Measurements from ENCODE around the gene HRAS.

The HRAS gene

GRCh38 chr11:534396-535209 lies 773 bp downstream of the HRAS start:
- ChIA-PET CTCF (no interaction called here), POLR2A (interaction anchor here (0.6 to 1.7 kb wide), 4 partner anchors 10 to 33 kb away, joined by 3 to 6 read pairs (median 3); no protein-coding TSS in a partner anchor)
- DNase-seq (ENCODE audit: extremely low spot score): peak; percentile 27
- TF ChIP-seq SP1 (IDR thresholded peaks at IDR 0.05) (no peak), HDGF (IDR thresholded peaks at IDR 0.05; ENCODE audit: borderline replicate concordance) (no peak), ARNT (IDR thresholded peaks at IDR 0.05) (no peak), FOXM1 (IDR thresholded peaks at IDR 0.05; ENCODE audit: borderline replicate concordance) (no peak)

- POLR2A ChIA-PET: interaction anchor here (1.1 kb wide), 1 partner anchor 27 kb away, joined by 3 read pairs; no protein-coding TSS in a partner anchor
- DNase-seq (ENCODE audit: extremely low spot score): no peak
- no peak for TF ChIP-seq ELF4 (IDR thresholded peaks at IDR 0.05)
- no peak for TF ChIP-seq ARNT (IDR thresholded peaks at IDR 0.05)
- no peak for TF ChIP-seq FOXK2 (IDR thresholded peaks at IDR 0.05)
- TF ChIP-seq ZNF384 (IDR thresholded peaks at IDR 0.05): no peak
- no peak for TF ChIP-seq LEF1 (IDR thresholded peaks at IDR 0.05; ENCODE audit: borderline replicate concordance)
- no peak for TF ChIP-seq L3MBTL2 (conservative IDR thresholded peaks at IDR 0.05)
- no peak for TF ChIP-seq PKNOX1 (IDR thresholded peaks at IDR 0.05)
- TF ChIP-seq NFRKB (IDR thresholded peaks at IDR 0.05): no peak
- no peak for TF ChIP-seq SUZ12 (IDR thresholded peaks at IDR 0.05)
- no peak for TF ChIP-seq CTBP1 (IDR thresholded peaks at IDR 0.05; ENCODE audit: borderline replicate concordance)
- no peak for TF ChIP-seq SP1 (IDR thresholded peaks at IDR 0.05)
- no peak for TF ChIP-seq FOXM1 (IDR thresholded peaks at IDR 0.05; ENCODE audit: borderline replicate concordance)
- TF ChIP-seq HDGF (IDR thresholded peaks at IDR 0.05; ENCODE audit: borderline replicate concordance): no peak
- TF ChIP-seq TARDBP (IDR thresholded peaks at IDR 0.05): no peak
- CTCF ChIA-PET: no interaction called here
These were observed 1.6 kb downstream of the HRAS start for GRCh38 chr11:533586-534395.

GRCh38 chr11:532986-533585 lies 2.3 kb downstream of the HRAS start:
- ChIA-PET CTCF (no interaction called here), POLR2A (interaction anchor here (1.1 kb wide), 1 partner anchor 26 kb away, joined by 4 read pairs; the partner anchor contains the start of gene RNH1)
- DNase-seq (ENCODE audit: extremely low spot score): no peak
- TF ChIP-seq SUZ12 (IDR thresholded peaks at IDR 0.05) (no peak), BHLHE40 (IDR thresholded peaks at IDR 0.05; ENCODE audit: borderline replicate concordance) (no peak), TARDBP (IDR thresholded peaks at IDR 0.05) (no peak), SP1 (IDR thresholded peaks at IDR 0.05) (no peak), PKNOX1 (IDR thresholded peaks at IDR 0.05) (no peak), L3MBTL2 (conservative IDR thresholded peaks at IDR 0.05) (no peak), LEF1 (IDR thresholded peaks at IDR 0.05; ENCODE audit: borderline replicate concordance) (no peak), FOXK2 (IDR thresholded peaks at IDR 0.05) (no peak), NFRKB (IDR thresholded peaks at IDR 0.05) (no peak)

- TF ChIP-seq NFRKB (IDR thresholded peaks at IDR 0.05) (no peak), ELF4 (IDR thresholded peaks at IDR 0.05) (no peak), CTBP1 (IDR thresholded peaks at IDR 0.05; ENCODE audit: borderline replicate concordance) (no peak), ARNT (IDR thresholded peaks at IDR 0.05) (no peak), L3MBTL2 (conservative IDR thresholded peaks at IDR 0.05) (no peak), BHLHE40 (IDR thresholded peaks at IDR 0.05; ENCODE audit: borderline replicate concordance) (no peak), LEF1 (IDR thresholded peaks at IDR 0.05; ENCODE audit: borderline replicate concordance) (no peak), SUZ12 (IDR thresholded peaks at IDR 0.05) (no peak), TARDBP (IDR thresholded peaks at IDR 0.05) (no peak)
- no peak for DNase-seq (ENCODE audit: extremely low spot score)
- POLR2A ChIA-PET: interaction anchor here (1.1 kb wide), 1 partner anchor 26 kb away, joined by 4 read pairs; the partner anchor contains the start of gene RNH1
- CTCF ChIA-PET: no interaction called here
These were observed 2.8 kb downstream of the HRAS start for GRCh38 chr11:532527-532985.

GRCh38 chr11:531919-532526 lies 3.4 kb downstream of the HRAS start:
- POLR2A ChIA-PET: interaction anchor here (1.1 kb wide), 1 partner anchor 25 kb away, joined by 4 read pairs; the partner anchor contains the start of gene RNH1
- no peak for DNase-seq (ENCODE audit: extremely low spot score)
- TF ChIP-seq PKNOX1 (IDR thresholded peaks at IDR 0.05) (no peak), SUZ12 (IDR thresholded peaks at IDR 0.05) (no peak), HDGF (IDR thresholded peaks at IDR 0.05; ENCODE audit: borderline replicate concordance) (no peak), FOXA1 (IDR thresholded peaks at IDR 0.05) (no peak), FOXM1 (IDR thresholded peaks at IDR 0.05; ENCODE audit: borderline replicate concordance) (no peak), L3MBTL2 (conservative IDR thresholded peaks at IDR 0.05) (no peak), TARDBP (IDR thresholded peaks at IDR 0.05) (no peak), LEF1 (IDR thresholded peaks at IDR 0.05; ENCODE audit: borderline replicate concordance) (no peak), NFRKB (IDR thresholded peaks at IDR 0.05) (no peak), ZNF384 (IDR thresholded peaks at IDR 0.05) (no peak), ARNT (IDR thresholded peaks at IDR 0.05) (no peak)
- CTCF ChIA-PET: no interaction called here

Data from HEK293T (cell line).